Gastrocnemius medialis (tissue), 4 donors: ENCODE measurements around the gene MANSC1.

Experiments used
- POLR2A ChIP-seq, 2 donors: fragments of 450-650 bp; IDR thresholded peaks; one replicate each; pipeline ENCODE4 v1.6.1; 2017; ENCODE audit warnings: antibody characterized with exemption in 2 of 2, mild to moderate bottlenecking in 2 of 2, moderate library complexity in 2 of 2
- TF ChIP-seq, protein P1 (sequence below), 5 experiments: fragments of 450-650 bp in 3 of 5; fragments of 200-600 bp in 2 of 5; sonication (generic) in 2 of 5; IDR thresholded peaks in 4 of 5; conservative IDR thresholded peaks in 1 of 5; 1 replicate in 4 of 5; 2 replicates in 1 of 5; pipeline ENCODE4 v1.5.1; 2016 to 2019; ENCODE audit warnings: antibody characterized with exemption in 5 of 5, mild to moderate bottlenecking in 3 of 5, moderate library complexity in 3 of 5

DNA sequence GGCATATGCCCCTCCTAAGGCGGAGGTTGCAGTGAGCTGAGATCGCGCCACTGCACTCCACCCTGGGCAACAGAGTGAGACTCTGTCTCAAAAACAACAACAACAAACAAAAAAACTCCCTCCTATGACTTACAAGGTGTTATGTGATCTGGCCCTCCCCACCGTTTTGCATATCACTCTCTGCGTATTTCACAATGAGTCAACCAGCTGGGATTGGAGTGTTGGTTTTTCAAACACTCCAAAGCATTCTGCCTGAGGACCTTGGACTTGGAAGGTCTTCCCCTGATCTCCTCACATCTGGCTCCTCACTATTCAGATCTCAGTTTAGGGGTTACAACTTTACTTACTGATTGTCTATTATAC is 14.0 kb downstream of the MANSC1 start:
- no peak for TF ChIP-seq POLR2A (IDR thresholded peaks at IDR 0.05)
- TF ChIP-seq, protein P1, sequence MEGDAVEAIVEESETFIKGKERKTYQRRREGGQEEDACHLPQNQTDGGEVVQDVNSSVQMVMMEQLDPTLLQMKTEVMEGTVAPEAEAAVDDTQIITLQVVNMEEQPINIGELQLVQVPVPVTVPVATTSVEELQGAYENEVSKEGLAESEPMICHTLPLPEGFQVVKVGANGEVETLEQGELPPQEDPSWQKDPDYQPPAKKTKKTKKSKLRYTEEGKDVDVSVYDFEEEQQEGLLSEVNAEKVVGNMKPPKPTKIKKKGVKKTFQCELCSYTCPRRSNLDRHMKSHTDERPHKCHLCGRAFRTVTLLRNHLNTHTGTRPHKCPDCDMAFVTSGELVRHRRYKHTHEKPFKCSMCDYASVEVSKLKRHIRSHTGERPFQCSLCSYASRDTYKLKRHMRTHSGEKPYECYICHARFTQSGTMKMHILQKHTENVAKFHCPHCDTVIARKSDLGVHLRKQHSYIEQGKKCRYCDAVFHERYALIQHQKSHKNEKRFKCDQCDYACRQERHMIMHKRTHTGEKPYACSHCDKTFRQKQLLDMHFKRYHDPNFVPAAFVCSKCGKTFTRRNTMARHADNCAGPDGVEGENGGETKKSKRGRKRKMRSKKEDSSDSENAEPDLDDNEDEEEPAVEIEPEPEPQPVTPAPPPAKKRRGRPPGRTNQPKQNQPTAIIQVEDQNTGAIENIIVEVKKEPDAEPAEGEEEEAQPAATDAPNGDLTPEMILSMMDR (IDR thresholded peaks at IDR 0.05 in 4 of 5, conservative IDR thresholded peaks at IDR 0.05 in 1 of 5): no peak
